PC-3 (cell line): Measurements from ENCODE around the gene PPP6R1.

Experiments
- EZH2 ChIP-seq: fragments of 300-600 bp; sonication (generic); IDR thresholded peaks from one replicate; pipeline ENCODE4 v1.6.1; 2017; ENCODE audit warnings: antibody characterized with exemption, mild to moderate bottlenecking, low read length; ENCODE audit not compliant: unreplicated experiment
- EZH2phosphoT487 ChIP-seq: fragments of 300-600 bp; sonication (generic); IDR thresholded peaks from 2 replicates; pipeline ENCODE4 v1.6.1; 2018; ENCODE audit warnings: mild to moderate bottlenecking, antibody characterized with exemption, low read length, borderline replicate concordance
- TF ChIP-seq, protein P1 (sequence below): fragments of 300-600 bp; sonication (generic); conservative IDR thresholded peaks from 2 replicates; pipeline ENCODE4 v1.5.1; 2017; ENCODE audit warnings: antibody characterized with exemption, low read depth, mild to moderate bottlenecking, low read length

DNA sequence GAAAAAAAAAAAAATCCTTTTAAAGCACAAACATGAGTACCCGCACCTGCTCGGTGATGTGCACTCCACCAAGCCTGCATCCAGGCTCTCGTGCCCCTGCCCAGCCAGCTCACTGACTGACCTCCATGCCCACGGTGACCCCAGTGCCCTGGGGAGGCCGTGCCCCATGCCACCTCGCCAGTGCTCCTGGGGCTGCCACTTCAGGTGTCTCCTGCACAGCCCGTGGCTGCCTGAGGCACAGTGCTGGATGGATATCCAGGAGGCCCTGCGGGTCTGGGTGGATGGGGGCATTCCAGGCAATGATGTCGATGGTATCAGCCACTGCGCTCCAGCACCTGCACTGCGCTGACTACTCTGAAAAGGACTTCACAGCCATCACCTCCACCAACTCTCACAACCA, 9.0 kb downstream of the PPP6R1 start:
- TF ChIP-seq, protein P1, sequence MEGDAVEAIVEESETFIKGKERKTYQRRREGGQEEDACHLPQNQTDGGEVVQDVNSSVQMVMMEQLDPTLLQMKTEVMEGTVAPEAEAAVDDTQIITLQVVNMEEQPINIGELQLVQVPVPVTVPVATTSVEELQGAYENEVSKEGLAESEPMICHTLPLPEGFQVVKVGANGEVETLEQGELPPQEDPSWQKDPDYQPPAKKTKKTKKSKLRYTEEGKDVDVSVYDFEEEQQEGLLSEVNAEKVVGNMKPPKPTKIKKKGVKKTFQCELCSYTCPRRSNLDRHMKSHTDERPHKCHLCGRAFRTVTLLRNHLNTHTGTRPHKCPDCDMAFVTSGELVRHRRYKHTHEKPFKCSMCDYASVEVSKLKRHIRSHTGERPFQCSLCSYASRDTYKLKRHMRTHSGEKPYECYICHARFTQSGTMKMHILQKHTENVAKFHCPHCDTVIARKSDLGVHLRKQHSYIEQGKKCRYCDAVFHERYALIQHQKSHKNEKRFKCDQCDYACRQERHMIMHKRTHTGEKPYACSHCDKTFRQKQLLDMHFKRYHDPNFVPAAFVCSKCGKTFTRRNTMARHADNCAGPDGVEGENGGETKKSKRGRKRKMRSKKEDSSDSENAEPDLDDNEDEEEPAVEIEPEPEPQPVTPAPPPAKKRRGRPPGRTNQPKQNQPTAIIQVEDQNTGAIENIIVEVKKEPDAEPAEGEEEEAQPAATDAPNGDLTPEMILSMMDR = no peak
- TF ChIP-seq EZH2 (no peak), EZH2phosphoT487 (no peak)
